Posterior cingulate gyrus (tissue), 11 donors: ENCODE results near the gene ATP2B2.
"Not testable (repeated sequence)": the region's sequence is repeated elsewhere in the genome, so short reads cannot be mapped to it uniquely, and the experiment has no call there.

Experiments
- DNase-seq, 10 donors: peaks; one replicate each; pipeline versions ENCODE4 v3.0.0 to v3.0.0-alpha.2; 2020 to 2021; ENCODE audit warnings: mixed read lengths in 3 of 10
- intact Hi-C: fragments of 100-400 bp; cut with DNase I; formaldehyde crosslinking; loops from one replicate; pipeline ENCODE4 v1.15.1; 2023

The ATP2B2 gene

GRCh38 chr3:10303105-10303504, 202.3 kb downstream of the ATP2B2 start:
- no peak for DNase-seq
- intact Hi-C loops: no loop called here

GRCh38 chr3:10300087-10300486, 205.3 kb downstream of the ATP2B2 start:
- peak in 1 of 10 donors; percentile 36 for DNase-seq

DNA sequence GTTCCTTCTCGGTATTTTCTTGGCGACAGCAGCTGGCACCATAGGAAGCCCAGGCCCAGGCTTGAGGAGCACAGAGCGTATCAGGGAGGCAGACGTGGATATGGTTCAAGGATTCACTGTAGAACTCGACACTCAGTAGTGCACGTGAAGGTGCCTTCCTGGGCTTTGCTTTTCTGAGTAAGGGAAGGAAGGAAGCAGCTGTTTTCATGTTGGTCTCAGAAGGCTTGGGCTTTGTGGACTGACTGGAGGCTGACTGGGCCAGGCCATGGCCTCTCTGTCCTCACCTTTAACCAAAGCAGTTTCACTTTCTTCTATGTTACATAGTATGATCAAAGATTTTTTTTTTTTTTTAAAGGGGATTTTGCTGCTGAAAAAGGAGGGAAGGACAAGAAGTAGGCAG, 205.7 kb downstream of the ATP2B2 start:
- DNase-seq: peak in 2 of 10 donors; percentile 29 to 42
- intact Hi-C loops: no loop called here

More at GRCh38 chr3:10300087-10300486, 205.3 kb downstream of the ATP2B2 start:
- intact Hi-C loops: no loop called here

DNA sequence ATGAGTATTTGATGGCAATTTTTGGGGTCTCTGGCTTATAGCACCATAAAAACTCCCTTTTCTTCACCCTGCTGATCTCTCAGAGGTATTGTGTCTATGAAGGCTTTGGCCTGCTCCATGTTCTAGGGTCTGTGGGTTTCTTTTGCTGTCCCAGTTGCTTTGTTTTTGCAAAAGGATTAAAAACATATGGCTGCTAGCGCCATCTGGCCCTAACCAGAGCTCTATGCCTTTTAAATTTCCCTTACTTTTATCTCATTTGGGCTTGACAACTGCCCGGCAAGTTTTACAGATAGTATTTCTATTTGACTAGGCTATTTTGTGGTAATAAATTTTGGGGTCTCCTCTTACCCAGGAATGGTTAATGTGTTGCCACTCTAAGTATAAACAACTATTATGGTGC, 206.2 kb downstream of the ATP2B2 start:
- intact Hi-C loops: no loop called here
- peak in 1 of 10 donors; percentile 48 for DNase-seq

- DNase-seq, intact Hi-C loops: not testable (repeated sequence)
These were observed 207.3 kb downstream of the ATP2B2 start for GRCh38 chr3:10298064-10298463.

DNA sequence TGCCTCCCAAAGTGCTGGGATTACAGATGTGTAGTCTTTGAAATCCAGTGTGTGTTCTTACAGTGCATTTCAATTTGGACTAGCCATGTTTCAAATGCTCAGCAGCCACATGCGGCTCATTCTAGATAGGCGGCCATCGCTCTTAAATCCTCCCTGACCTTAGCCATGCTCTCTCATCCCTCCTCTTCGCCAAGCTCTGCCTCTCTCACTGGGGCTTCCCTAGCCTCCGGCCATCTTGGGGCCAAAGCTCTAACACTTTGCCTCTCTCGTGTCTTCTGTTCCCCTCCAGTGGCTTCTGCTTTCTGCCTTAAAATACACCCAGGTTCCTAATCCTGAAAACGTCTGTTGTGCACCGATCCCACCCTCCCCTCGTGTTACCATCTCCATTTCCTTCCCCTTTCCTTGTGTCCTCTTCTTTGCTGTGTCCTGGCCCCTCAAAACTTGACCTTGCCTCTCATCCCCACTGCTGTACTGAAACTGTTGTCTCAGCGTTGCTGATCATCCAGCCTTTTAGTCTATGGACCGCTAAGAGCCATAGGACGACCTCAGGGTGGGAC, 211.3 kb downstream of the ATP2B2 start:
- peak in 1 of 10 donors; percentile 8 for DNase-seq
- intact Hi-C loops: no loop called here

GRCh38 chr3:10292505-10293419, 212.6 kb downstream of the ATP2B2 start, which contains the start of gene GHRL:
Gene GHRL (minus strand): TSS chr3:10292947. CDS start chr3:10290180, 2,767 bp downstream.
- DNase-seq: peak in 2 of 10 donors; percentile 26 to 38
- intact Hi-C loops: no loop called here

DNA sequence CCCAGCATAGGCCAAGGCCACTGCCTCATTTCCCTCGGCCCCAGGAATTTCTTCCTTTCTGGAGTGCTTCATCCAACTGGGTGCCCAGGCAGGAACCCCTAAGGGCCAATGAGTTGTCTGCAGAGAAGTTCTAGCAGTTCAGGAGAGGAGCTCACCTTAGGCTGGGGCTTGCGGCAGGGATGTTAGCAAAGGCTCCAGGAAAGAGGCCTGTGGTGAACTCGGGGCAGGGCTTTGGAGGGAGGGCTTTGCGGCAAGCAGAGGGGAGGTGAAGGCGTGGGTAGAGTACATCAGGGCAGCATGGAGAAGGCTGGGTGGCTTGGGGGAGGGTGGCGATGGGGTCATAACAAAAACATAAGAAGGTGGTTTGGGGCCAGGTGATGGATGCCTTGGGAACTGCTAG, 213.7 kb downstream of the ATP2B2 start:
- peak in 1 of 10 donors; percentile 23 for DNase-seq
- intact Hi-C loops: no loop called here

GRCh38 chr3:10290481-10291176, 214.8 kb downstream of the ATP2B2 start:
- intact Hi-C loops: no loop called here
- DNase-seq: peak in 1 of 10 donors; percentile 37

- intact Hi-C loops: no loop called here
- DNase-seq: peak in 2 of 10 donors; percentile 37 to 57
These were observed 215.5 kb downstream of the ATP2B2 start for GRCh38 chr3:10289787-10290355.

- peak in 2 of 10 donors; percentile 71 to 86 for DNase-seq
- intact Hi-C loops: no loop called here
These were observed 216.3 kb downstream of the ATP2B2 start for GRCh38 chr3:10289077-10289476.

- peak in 2 of 10 donors; percentile 21 to 52 for DNase-seq
- intact Hi-C loops: no loop called here
These were observed 216.8 kb downstream of the ATP2B2 start for GRCh38 chr3:10288575-10288960.

DNA sequence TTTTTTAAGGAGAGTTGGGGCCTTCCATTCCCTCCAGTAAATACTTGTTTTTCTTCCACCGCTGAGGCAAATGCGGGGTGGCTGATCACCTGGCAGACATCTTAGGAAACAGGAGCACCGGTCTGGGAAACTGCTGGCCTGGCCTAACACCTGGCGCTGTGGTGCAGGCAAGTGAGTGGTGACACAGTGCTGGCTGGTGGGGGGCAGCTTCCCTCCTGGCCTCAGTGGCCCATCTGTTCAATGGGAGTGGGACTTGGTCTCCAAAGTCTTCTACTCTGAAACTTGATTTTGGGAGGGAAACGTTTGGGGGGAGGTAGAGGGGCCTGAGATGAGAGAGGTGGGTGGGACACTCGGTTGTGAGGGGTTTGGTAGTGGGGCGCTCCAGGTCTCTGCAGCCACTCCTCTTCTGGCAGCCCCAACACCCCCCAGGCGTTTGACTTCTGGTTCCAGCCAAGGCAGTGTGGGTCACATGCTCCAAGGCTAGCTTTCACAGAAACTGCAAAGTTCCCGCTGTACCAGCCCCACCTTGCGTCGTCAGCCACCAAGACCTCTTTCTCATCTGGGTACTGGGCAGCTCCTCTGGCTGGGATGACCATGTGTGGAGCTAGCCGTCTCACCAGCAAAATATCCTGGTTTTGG, 217.3 kb downstream of the ATP2B2 start:
- peak in 2 of 10 donors; percentile 20 to 73 for DNase-seq
- intact Hi-C loops: no loop called here

DNA sequence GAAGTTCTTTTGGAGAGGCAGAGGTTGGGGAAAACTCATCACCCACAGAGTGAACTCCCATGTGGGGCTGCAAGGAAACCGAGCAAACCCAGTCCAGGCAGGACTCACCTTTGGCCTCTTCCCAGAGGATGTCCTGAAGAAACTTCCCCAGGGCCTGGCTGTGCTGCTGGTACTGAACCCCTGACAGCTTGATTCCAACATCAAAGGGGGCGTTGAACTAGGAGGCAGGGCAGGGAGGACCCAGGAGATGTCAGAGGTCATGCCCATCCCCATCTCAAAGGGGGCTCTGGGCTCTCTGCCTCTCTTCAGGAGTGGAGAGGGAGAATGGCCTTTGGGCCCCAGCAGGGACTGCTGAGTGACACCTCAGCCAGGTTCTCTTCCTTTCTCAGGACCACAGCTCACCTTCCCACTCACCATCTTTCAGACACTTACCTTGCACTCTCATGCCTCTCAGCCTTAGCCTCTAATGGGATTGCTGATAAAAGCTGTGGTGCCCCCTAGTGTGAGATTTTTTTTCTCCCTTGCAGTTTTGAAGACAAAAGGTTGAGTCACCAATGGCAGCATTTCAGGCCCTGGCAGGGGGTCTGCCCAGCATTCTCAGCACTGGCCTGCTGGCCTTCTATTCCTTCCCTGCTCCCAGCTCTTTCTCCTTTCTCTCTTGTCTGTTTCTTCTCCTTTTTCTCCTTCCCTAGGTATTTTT, 218.6 kb downstream of the ATP2B2 start:
- intact Hi-C loops: no loop called here

GRCh38 chr3:10286133-10286524, 219.3 kb downstream of the ATP2B2 start:
- intact Hi-C loops: no loop called here

More for the DNA sequence above, 218.6 kb downstream of the ATP2B2 start:
- peak in 3 of 10 donors; percentile 42 to 63 (median 46) for DNase-seq

DNA sequence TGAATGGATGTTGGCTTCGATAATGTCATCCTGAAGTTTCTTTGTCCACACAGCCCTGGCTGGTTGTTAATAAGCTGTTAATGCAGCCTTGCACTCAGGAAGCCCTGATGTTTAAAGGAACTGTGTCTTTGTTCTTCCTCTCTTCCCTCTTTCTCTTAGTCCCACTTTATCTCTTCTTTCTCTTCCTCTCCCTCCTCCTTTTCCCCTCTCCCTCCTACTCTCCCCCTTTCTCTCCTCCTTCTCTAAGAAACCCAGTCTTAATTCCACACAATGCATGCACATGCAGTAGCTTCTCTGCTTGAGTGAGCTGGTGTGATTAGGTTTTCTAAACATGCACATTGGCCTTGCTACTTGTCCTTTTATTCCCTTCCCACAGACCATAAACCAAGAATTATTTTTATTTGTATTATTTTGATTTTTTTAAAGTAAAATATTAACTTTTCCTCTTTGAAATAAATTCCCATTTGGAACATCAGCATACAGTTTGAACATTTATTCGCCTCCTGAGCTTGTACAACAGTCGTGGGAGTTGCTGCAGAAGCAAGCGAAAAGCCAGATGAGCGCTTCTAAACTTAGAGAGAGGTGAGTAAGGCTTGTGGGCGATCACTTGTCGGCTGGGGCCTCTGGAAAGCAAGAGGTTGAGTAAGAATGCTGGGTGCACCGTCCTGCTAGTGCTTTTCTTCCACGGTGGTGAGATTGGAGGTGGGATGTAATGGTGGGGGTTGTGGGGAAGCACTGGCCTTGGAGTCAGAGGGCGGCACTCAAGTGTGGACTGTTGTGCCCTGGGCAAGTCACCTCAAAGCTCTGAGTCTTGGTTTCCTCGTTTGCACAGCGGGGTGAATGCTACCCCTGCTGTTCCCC, 219.9 kb downstream of the ATP2B2 start:
- peak in 7 of 10 donors; percentile 29 to 92 (median 61) for DNase-seq
- intact Hi-C loops: no loop called here

More at GRCh38 chr3:10286133-10286524, 219.3 kb downstream of the ATP2B2 start:
- no peak for DNase-seq

DNA sequence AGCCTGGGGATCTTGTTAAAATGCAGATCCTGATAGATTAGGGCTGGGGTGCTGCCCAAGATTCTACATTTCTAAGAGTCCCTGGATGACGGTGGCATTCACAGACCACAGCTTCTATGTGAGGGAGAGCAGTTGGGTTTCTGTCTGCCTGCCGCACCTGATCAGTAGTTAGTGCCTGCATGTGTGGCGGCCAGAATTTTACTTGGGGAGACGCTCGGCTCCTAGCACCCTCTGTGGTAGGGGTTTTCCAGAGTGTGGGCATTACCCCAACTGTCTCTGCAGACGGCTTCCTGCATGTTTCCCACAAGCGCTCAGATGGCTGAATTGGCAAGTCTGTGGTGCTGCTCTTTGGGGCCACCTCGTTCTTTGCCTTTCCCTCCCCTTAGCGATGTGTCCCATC, 220.9 kb downstream of the ATP2B2 start:
- peak in 1 of 10 donors; percentile 50 for DNase-seq
- intact Hi-C loops: no loop called here

DNA sequence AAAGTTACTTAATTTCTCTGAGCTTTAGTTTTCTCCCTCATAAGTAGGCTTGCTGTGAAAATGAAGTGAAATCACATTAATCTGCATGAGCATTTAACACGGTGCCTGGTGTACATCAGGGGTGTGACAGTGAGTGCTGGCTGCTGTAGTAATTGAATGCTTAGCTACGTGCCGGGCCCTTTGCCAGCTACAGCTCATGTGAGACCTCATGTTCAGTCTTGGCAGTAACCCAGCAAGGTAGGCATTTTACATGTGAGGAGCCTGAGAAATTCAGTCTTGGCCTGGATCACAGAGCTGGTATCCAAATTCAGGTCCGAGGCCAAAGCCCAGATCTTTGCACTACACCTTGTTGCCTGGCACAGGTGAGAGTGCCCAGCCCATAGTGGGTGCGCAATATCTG, 221.7 kb downstream of the ATP2B2 start:
- peak in 3 of 10 donors; percentile 13 to 41 (median 25) for DNase-seq
- intact Hi-C loops: no loop called here
